Esophagus (tissue), 2 donors: ENCODE data around the gene LCORL. TPM values are rescaled to one million over a fixed set of nuclear protein-coding genes. Genes with fewer than 3 reads are reported as not detected.
"Not testable (repeated sequence)": the region's sequence is repeated elsewhere in the genome, so short reads cannot be mapped to it uniquely, and the experiment has no call there.

ENCODE experiments used
- H3K27ac ChIP-seq, 2 donors: one replicate each; pipeline ENCODE4 v1.5.1; 2013; ENCODE audit warnings: low read depth in 2 of 2, mild to moderate bottlenecking in 2 of 2, inconsistent platforms in 1 of 2, low read length in 1 of 2, moderate library complexity in 1 of 2
- H3K27me3 ChIP-seq, 2 donors: one replicate each; pipeline ENCODE4 v1.6.1; 2013; ENCODE audit warnings: low read length in 2 of 2, control low read depth in 1 of 2, mild to moderate bottlenecking in 1 of 2; ENCODE audit not compliant: insufficient read depth in 2 of 2, control insufficient read depth in 1 of 2
- H3K36me3 ChIP-seq, 2 donors: one replicate each; pipeline ENCODE4 v1.6.1; 2013; ENCODE audit warnings: low read length in 1 of 2; ENCODE audit not compliant: control insufficient read depth in 2 of 2, insufficient read depth in 2 of 2
- H3K4me1 ChIP-seq, 2 donors: one replicate each; pipeline ENCODE4 v1.6.1; 2013; ENCODE audit warnings: low read length in 1 of 2; ENCODE audit not compliant: control insufficient read depth in 2 of 2, insufficient read depth in 2 of 2
- H3K4me3 ChIP-seq, 2 donors: one replicate each; pipeline ENCODE4 v1.5.1; 2013; ENCODE audit warnings: low read length in 2 of 2, mild to moderate bottlenecking in 2 of 2, low read depth in 1 of 2, moderate library complexity in 1 of 2
- H3K9me3 ChIP-seq, 2 donors: one replicate each; pipeline ENCODE4 v1.6.1; 2013; ENCODE audit warnings: mild to moderate bottlenecking in 2 of 2, low read depth in 1 of 2, low read length in 1 of 2, moderate library complexity in 1 of 2; ENCODE audit not compliant: control insufficient read depth in 2 of 2, insufficient read depth in 1 of 2
- WGBS, 2 donors: extraction: QIAGEN DNeasy Blood & Tissue Kit; methylation state at CpG; one replicate each; pipeline ENCODE4 v1.1.7; 2013; 5-methylcytosine and 5-hydroxymethylcytosine counted together
- polyA plus RNA-seq, 2 donors: library from polyadenylated mRNA; stranded (reverse); fragments of 200-250 nt; gene quantifications; one replicate each; pipeline ENCODE4 v1.2.3, GENCODE V29; 2013
- donor health status: healthy with polysubstance abuse.
- donor health status: Bipolar disorder and iron deficiency.

The LCORL gene
- polyA plus RNA-seq, 2 donors: 1.8 to 2.1 TPM

DNA sequence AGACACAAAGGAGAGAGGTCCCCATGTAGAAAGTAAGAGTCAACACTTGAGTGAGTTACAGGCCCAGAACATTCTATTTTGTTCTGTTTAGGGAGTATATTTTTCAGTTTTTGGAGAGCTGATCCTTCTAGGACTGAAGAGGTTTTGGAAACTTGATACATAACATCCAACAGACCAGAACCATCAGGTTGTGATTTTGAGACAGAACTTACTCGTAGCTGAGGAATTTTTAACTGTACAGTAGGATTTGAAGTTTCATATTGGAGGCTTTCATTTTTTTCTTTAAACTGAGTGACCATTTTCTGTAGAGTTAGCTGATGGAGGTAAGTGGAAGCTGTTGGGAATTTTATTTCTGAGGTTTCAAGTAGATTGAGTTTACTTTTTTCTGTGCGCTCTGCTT, 137.5 kb downstream of the LCORL start:
- H3K27ac ChIP-seq: no peak overlapping the region
- H3K4me3 ChIP-seq: no peak overlapping the region
- no peaks in the 10 kb centered on the region for H3K36me3 ChIP-seq
- 92 to 97% methylated on average over 2 of the region's 2 CpGs for WGBS, 2 donors
- H3K27me3 ChIP-seq: no peaks in the 10 kb centered on the region
- no peaks in the 10 kb centered on the region for H3K4me1 ChIP-seq
- no peaks in the 10 kb centered on the region for H3K9me3 ChIP-seq

DNA sequence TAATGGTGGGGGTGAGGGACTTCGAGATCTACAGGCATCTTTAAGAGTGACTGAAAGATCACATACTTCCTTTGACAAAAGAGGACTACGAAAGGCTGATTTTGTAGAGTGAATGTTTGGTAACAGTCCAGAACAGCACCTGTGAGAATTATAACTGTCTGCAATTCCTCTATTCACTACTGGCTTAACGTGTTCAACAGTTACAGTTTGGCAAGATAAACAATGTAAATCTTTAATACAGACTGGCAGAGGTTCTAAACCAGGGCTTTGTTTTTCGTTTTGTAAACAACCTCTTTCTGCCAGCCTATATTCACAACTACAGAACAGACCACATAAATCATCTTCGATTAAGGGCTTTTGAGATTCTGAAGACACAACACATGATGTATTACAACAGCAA, 143.9 kb downstream of the LCORL start:
- Histone ChIP-seq H3K27ac (no peak overlapping the region), H3K9me3 (no peaks in the 10 kb centered on the region), H3K4me3 (no peak overlapping the region), H3K4me1 (no peaks in the 10 kb centered on the region), H3K27me3 (no peaks in the 10 kb centered on the region), H3K36me3 (no peaks in the 10 kb centered on the region)
- 65 to 67% methylated on average over 5 of the region's 5 CpGs for WGBS, 2 donors

DNA sequence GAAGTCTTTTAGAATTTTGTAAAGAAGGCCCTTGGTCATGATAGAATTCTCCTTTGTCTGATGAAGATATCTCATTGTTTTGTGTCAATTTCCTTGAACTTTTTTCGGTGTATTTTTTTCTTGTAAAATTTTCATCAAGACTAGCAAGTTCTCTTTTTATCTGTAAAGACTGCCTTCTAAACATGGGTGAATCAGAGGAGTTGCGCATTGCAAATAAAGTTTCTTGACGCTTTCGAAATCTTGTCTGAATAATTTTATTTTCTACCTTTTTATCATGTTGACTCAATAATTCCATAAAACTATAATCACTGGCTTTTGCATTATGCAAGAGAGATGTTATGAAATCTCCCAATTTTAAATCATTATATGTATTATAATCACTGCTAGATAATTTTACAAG, 144.6 kb downstream of the LCORL start:
- Histone ChIP-seq H3K27me3 (no peaks in the 10 kb centered on the region), H3K4me1 (no peaks in the 10 kb centered on the region), H3K36me3 (no peaks in the 10 kb centered on the region), H3K9me3 (no peaks in the 10 kb centered on the region), H3K27ac (no peak overlapping the region), H3K4me3 (no peak overlapping the region)
- WGBS, 2 donors: 95 to 97% methylated on average over 4 of the region's 4 CpGs

DNA sequence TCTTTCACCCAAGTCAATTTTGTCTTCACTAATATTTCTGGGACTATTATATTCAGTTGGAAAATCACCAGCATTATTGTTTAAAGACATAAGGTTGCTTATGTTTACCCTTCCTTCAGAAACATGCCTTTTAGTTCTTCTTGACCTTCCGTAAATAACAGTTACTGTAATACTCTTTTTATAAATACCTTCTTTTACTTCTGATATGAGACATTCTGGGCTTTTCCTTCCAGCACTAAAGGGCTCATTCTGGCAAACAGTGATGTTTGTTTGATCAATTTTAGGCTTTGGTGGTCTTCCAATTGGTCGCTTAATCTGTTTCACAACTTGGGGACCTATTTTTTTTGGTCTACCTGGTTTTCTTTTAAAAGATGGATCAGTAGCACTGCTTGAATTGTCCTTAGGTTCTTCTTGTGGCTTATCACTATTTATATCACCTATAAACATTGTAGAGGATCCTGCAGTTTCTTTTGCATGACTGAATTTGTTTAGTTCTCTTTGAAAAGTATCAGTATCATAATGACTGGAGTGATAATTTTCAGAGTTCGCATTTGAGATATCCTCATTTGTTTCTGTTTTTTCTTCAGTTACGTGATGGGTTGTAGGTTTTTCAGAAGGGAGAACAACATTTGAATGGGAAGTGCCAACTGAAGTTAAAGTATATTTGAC, 146.0 kb downstream of the LCORL start:
- no peaks in the 10 kb centered on the region for H3K27me3 ChIP-seq
- 91 to 93% methylated on average over 4 of the region's 4 CpGs for WGBS, 2 donors

DNA sequence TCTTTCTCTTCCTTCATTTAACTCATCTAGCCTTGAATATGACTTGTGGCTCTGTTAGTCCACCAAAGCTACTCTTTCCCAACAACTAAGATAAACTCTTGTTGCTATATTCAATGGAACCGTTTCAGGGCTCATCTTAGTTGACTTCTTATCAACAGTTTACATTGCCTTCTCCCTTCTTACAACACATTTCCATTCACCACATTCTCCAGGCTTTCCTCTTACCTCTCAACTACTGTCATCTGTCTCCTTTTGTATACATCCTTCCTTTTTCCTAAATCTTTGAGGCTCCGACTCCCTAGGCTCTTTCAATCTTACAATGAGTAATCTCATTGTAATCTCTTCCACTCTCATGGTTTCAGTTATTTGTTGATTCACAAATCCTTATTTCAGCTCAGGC, 152.2 kb downstream of the LCORL start:
- 68 to 71% methylated on average over 2 of the region's 2 CpGs for WGBS, 2 donors
- H3K36me3 ChIP-seq: no peaks in the 10 kb centered on the region
- H3K4me3 ChIP-seq: no peak overlapping the region
- no peaks in the 10 kb centered on the region for H3K4me1 ChIP-seq
- no peaks in the 10 kb centered on the region for H3K27me3 ChIP-seq
- no peak overlapping the region for H3K27ac ChIP-seq
- no peaks in the 10 kb centered on the region for H3K9me3 ChIP-seq

More for the DNA sequence above, 146.0 kb downstream of the LCORL start:
- Histone ChIP-seq H3K9me3 (no peaks in the 10 kb centered on the region), H3K4me1 (no peaks in the 10 kb centered on the region), H3K27ac (no peak overlapping the region), H3K36me3 (no peaks in the 10 kb centered on the region), H3K4me3 (no peak overlapping the region)

DNA sequence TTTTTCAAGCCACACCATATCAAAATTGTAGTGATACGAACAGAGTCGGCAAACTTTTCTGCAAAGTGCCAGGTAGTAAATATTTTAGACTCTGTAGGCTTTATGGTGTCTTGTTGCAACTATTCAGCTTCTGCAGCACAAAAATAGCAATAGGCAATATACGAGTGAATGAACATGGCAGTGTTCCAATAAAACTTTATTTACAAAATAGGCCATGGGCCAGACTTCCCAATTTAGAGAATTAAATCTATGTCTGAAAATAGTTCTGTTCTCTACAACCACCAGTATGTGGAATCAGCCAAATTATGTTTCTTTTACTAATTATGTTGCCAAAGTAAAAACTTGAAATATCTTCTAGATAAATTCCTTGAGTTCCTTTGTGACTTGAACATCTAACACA, 154.3 kb downstream of the LCORL start:
- Histone ChIP-seq H3K27ac (no peak overlapping the region), H3K4me1 (no peaks in the 10 kb centered on the region), H3K36me3 (no peaks in the 10 kb centered on the region), H3K9me3 (no peaks in the 10 kb centered on the region), H3K4me3 (no peak overlapping the region), H3K27me3 (no peaks in the 10 kb centered on the region)
- WGBS, 2 donors: 71 to 75% methylated on average over 3 of the region's 3 CpGs

DNA sequence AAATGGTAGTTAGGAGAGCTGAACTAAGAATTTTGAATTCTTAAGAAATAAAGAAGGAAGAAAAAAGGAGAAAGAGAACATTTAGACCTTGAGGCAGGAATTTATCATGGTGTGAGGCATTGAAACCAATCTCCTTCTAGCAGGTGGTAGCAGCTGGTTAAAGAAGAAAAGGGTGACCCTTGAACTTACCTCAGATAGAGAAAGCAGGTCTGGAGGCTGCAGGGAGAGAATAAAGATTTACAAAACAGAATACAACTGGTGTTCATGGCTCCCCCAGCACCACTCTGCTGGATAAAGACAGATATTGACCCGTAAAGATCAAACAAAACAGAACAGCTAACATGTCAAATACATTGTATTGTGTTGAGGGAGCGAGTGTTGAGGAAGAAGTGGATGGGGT, 154.7 kb downstream of the LCORL start:
- 76 to 78% methylated on average over 2 of the region's 2 CpGs for WGBS, 2 donors
- H3K4me1 ChIP-seq: no peaks in the 10 kb centered on the region
- no peak overlapping the region for H3K4me3 ChIP-seq
- no peaks in the 10 kb centered on the region for H3K36me3 ChIP-seq
- no peaks in the 10 kb centered on the region for H3K9me3 ChIP-seq
- no peak overlapping the region for H3K27ac ChIP-seq
- H3K27me3 ChIP-seq: no peaks in the 10 kb centered on the region

DNA sequence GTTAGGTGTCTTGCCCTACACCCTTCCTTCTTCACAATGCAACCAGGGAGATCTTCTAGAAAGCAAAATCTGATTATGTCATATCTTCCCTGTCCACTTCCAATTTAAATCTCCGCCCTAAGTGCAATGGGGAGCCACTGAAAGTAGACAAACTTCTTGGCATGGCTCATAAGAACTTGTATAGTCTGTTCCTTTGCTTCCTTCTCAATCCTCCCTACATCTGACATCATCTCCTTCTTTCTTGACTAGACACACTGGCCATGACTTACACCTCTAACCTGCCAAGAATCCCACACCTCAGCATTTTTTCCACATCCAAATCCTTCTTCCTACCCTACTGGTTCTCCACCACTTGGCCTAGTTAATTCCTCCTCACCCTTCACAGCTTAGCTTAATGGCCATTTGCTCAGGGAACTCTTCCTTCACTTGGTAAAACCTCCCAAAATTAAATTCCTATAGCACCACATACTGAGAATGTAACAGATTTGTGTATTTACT, 155.6 kb downstream of the LCORL start:
- 98 to 100% methylated on average over 1 of the region's 1 CpG for WGBS, 2 donors
- H3K27me3 ChIP-seq: no peaks in the 10 kb centered on the region
- no peaks in the 10 kb centered on the region for H3K9me3 ChIP-seq
- H3K4me3 ChIP-seq: no peak overlapping the region
- H3K36me3 ChIP-seq: no peaks in the 10 kb centered on the region
- no peaks in the 10 kb centered on the region for H3K4me1 ChIP-seq
- H3K27ac ChIP-seq: no peak overlapping the region

DNA sequence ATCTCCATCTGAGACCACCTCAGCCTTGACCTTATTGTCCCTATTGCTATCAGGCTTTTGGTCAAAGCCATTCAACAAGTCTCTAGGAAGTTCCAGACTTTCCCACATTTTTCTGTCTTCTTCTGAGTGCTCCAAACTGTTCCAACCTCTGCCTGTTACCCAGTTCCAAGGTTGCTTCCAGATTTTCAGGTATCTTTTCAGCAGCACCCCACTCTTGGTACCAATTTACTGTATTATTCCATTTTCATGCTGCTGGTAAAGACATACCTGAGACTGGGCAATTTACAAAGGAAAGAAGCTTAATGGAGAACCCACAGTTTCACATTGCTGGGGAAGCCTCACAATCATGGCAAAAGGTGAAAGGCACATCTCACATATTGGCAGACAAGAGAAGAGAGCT, 159.6 kb downstream of the LCORL start:
- H3K36me3 ChIP-seq, H3K4me1 ChIP-seq, H3K4me3 ChIP-seq, H3K27me3 ChIP-seq, H3K9me3 ChIP-seq, H3K27ac ChIP-seq: not testable (repeated sequence)

DNA sequence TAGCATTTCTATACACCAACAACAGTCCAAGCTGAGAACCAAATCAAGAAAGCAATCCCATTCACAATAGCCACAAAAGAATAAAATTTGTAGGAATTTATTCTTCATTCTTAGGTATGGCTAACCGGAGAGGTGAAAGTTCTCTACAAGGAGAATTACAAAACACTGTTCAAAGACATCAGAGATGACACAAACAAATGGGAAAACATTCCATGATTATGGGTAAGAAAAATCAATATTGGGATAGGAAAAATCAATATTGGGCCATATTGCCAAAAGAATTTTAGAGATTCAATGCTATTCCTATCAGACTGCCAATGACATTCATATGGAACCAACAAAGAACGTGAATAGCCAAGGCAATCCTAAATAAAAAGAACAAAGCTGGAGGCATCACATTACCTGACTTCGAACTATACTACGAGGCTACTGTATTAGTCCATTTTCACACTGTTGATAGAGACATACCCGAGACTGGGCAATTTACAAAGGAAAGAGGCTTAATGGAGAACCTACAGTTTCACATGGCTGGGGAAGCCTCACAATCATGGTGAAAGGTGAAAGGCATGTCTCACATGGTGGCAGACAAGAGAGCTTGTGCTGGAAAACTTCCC, 161.7 kb downstream of the LCORL start:
- Histone ChIP-seq H3K4me3 (no peak overlapping the region), H3K9me3 (no peaks in the 10 kb centered on the region), H3K27ac (no peak overlapping the region), H3K4me1 (no peaks in the 10 kb centered on the region), H3K36me3 (no peaks in the 10 kb centered on the region), H3K27me3 (no peaks in the 10 kb centered on the region)
- 93 to 96% methylated on average over 5 of the region's 5 CpGs for WGBS, 2 donors
